Skeletal muscle tissue (tissue), 4 donors: ENCODE results near the gene KIAA1328. TPM values are rescaled to one million over a fixed set of nuclear protein-coding genes. Genes with fewer than 3 reads are reported as not detected.
"Not testable (repeated sequence)": the region's sequence is repeated elsewhere in the genome, so short reads cannot be mapped to it uniquely, and the experiment has no call there.

Experiments used
- H3K27ac ChIP-seq: one replicate; pipeline ENCODE4 v1.7.0; 2013; ENCODE audit warnings: mild to moderate bottlenecking, low read depth, low read length, inconsistent platforms
- H3K27me3 ChIP-seq, 3 donors: one replicate each; pipeline ENCODE4 v1.7.0; 2013; ENCODE audit warnings: low read length in 3 of 3; ENCODE audit not compliant: control insufficient read depth in 3 of 3, insufficient read depth in 3 of 3
- H3K36me3 ChIP-seq, 3 donors: one replicate each; pipeline ENCODE4 v1.7.0; 2013; ENCODE audit warnings: low read length in 3 of 3; ENCODE audit not compliant: control insufficient read depth in 3 of 3, insufficient read depth in 3 of 3
- H3K4me1 ChIP-seq, 3 donors: one replicate each; pipeline ENCODE4 v1.7.0; 2013; ENCODE audit warnings: low read length in 3 of 3, mild to moderate bottlenecking in 3 of 3; ENCODE audit not compliant: control insufficient read depth in 3 of 3, insufficient read depth in 3 of 3
- H3K4me3 ChIP-seq, 3 donors: one replicate each; pipeline ENCODE4 v1.7.0; 2013; ENCODE audit warnings: low read length in 3 of 3
- H3K9ac ChIP-seq, 3 donors: one replicate each; pipeline ENCODE4 v1.7.0; 2013; ENCODE audit warnings: low read length in 3 of 3, mild to moderate bottlenecking in 3 of 3, moderate library complexity in 2 of 3, low read depth in 1 of 3
- H3K9me3 ChIP-seq, 3 donors: one replicate each; pipeline ENCODE4 v1.7.0; 2013; ENCODE audit warnings: low read length in 3 of 3; ENCODE audit not compliant: control insufficient read depth in 3 of 3
- total RNA-seq: library from RNA; depleted of rRNA; stranded (reverse); fragments of >200 nt; gene quantifications from one replicate; pipeline ENCODE4 v1.2.3, GENCODE V29; 2014
- donor health status: Osteomylitis.

Gene KIAA1328
- total RNA-seq, 1 donor from 2014 or later: 16.2 TPM

- Histone ChIP-seq H3K36me3 (no peaks in the 10 kb centered on the region), H3K4me1 (no peaks in the 10 kb centered on the region), H3K27ac (no peak overlapping the region), H3K4me3 (no peak overlapping the region), H3K9ac (no peak overlapping the region), H3K27me3 (no peaks in the 10 kb centered on the region), H3K9me3 (no peaks in the 10 kb centered on the region)
Observed at GRCh38 chr18:36893227-36893626, 64.3 kb downstream of the KIAA1328 start.

GRCh38 chr18:36895606-36896005 lies 66.7 kb downstream of the KIAA1328 start:
- Histone ChIP-seq H3K36me3 (no peaks in the 10 kb centered on the region), H3K9me3 (peaks cover 0 to 2% (median 0%) of the 10 kb centered on the region in 3 donors), H3K9ac (no peak overlapping the region), H3K4me1 (no peaks in the 10 kb centered on the region), H3K27me3 (no peaks in the 10 kb centered on the region), H3K4me3 (no peak overlapping the region), H3K27ac (no peak overlapping the region)

- no peaks in the 10 kb centered on the region for H3K4me1 ChIP-seq
- no peaks in the 10 kb centered on the region for H3K27me3 ChIP-seq
- no peak overlapping the region for H3K9ac ChIP-seq
- H3K36me3 ChIP-seq: no peaks in the 10 kb centered on the region
- H3K27ac ChIP-seq: no peak overlapping the region
- H3K9me3 ChIP-seq: peaks cover 0 to 2% (median 0%) of the 10 kb centered on the region in 3 donors
- H3K4me3 ChIP-seq: no peak overlapping the region
Observed at GRCh38 chr18:36897253-36897652, 68.3 kb downstream of the KIAA1328 start.

- Histone ChIP-seq H3K36me3 (no peaks in the 10 kb centered on the region), H3K4me3 (no peak overlapping the region), H3K27me3 (no peaks in the 10 kb centered on the region), H3K9ac (no peak overlapping the region), H3K9me3 (peaks cover 0 to 2% (median 0%) of the 10 kb centered on the region in 3 donors), H3K4me1 (no peaks in the 10 kb centered on the region), H3K27ac (no peak overlapping the region)
Observed at GRCh38 chr18:36899289-36899688, 70.4 kb downstream of the KIAA1328 start.

GRCh38 chr18:36900466-36900865 lies 71.5 kb downstream of the KIAA1328 start:
- Histone ChIP-seq H3K36me3 (no peaks in the 10 kb centered on the region), H3K27me3 (no peaks in the 10 kb centered on the region), H3K9me3 (peaks cover 0 to 2% (median 0%) of the 10 kb centered on the region in 3 donors), H3K9ac (no peak overlapping the region), H3K4me1 (no peaks in the 10 kb centered on the region), H3K27ac (no peak overlapping the region), H3K4me3 (no peak overlapping the region)

- Histone ChIP-seq H3K9ac (no peak overlapping the region), H3K27ac (no peak overlapping the region), H3K36me3 (no peaks in the 10 kb centered on the region), H3K9me3 (peaks cover 0 to 2% (median 0%) of the 10 kb centered on the region in 3 donors), H3K4me3 (no peak overlapping the region), H3K27me3 (no peaks in the 10 kb centered on the region), H3K4me1 (no peaks in the 10 kb centered on the region)
Observed at GRCh38 chr18:36901277-36901701, 72.4 kb downstream of the KIAA1328 start.

GRCh38 chr18:36903215-36903928 lies 74.4 kb downstream of the KIAA1328 start:
- no peaks in the 10 kb centered on the region for H3K27me3 ChIP-seq
- H3K36me3 ChIP-seq: no peaks in the 10 kb centered on the region
- H3K9me3 ChIP-seq: peaks cover 0 to 2% (median 0%) of the 10 kb centered on the region in 3 donors

GRCh38 chr18:36905571-36905970 lies 76.6 kb downstream of the KIAA1328 start:
- H3K27me3 ChIP-seq: no peaks in the 10 kb centered on the region
- no peaks in the 10 kb centered on the region for H3K9me3 ChIP-seq
- H3K36me3 ChIP-seq: no peaks in the 10 kb centered on the region
- H3K27ac ChIP-seq: no peak overlapping the region
- no peaks in the 10 kb centered on the region for H3K4me1 ChIP-seq
- no peak overlapping the region for H3K9ac ChIP-seq
- H3K4me3 ChIP-seq: no peak overlapping the region

More at GRCh38 chr18:36903215-36903928, 74.4 kb downstream of the KIAA1328 start:
- Histone ChIP-seq H3K9ac (no peak overlapping the region), H3K27ac (no peak overlapping the region), H3K4me3 (no peak overlapping the region), H3K4me1 (no peaks in the 10 kb centered on the region)

- H3K9me3 ChIP-seq, H3K9ac ChIP-seq, H3K4me1 ChIP-seq, H3K27ac ChIP-seq, H3K27me3 ChIP-seq, H3K4me3 ChIP-seq, H3K36me3 ChIP-seq: not testable (repeated sequence)
Observed at GRCh38 chr18:36909282-36909681, 80.4 kb downstream of the KIAA1328 start.

GRCh38 chr18:36912887-36913286 lies 84.0 kb downstream of the KIAA1328 start:
- H3K9me3 ChIP-seq: no peaks in the 10 kb centered on the region

More at GRCh38 chr18:36912887-36913286, 84.0 kb downstream of the KIAA1328 start:
- Histone ChIP-seq H3K27me3 (no peaks in the 10 kb centered on the region), H3K4me1 (no peaks in the 10 kb centered on the region), H3K9ac (no peak overlapping the region), H3K4me3 (no peak overlapping the region), H3K27ac (no peak overlapping the region), H3K36me3 (no peaks in the 10 kb centered on the region)
